Measurements from ENCODE around the gene ITGB7. TPM values are rescaled to one million over a fixed set of nuclear protein-coding genes. Genes with fewer than 3 reads are reported as not detected.

Gene ITGB7
- total RNA-seq, 2 experiments from 2014 or later: 500 to 503 TPM

DNA sequence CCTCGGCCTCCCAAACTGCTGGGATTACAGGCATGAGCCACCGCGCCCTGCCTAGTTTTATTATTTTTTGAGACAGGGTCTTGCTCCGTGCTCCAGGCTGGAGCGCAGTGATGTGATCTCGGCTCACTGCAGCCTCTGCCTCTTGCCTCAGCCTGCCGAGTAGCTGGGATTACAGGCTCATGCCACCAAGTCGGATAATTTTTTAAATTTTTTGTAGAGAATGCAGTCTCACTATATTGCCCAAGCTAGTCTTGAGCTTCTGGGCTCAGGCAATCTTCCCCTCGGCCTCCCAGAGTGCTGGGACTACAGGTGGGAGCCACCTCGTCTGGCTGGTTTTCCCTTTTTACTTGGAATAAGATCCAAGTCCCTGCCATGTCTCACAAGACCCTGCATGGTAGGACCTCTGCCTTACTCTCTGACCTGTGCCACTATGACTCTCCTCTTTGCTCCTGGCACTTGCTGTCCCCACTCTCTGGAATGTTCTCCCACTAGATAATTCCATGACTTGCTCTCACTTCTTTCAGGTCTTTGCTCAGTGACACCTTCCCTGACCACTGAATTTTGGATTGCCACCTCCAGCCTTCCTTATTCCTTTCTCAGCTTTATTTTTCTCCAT lies 32.7 kb upstream of the ITGB7 start:
- CTCF ChIA-PET: interaction anchor here (1.2 to 1.5 kb wide), 2 partner anchors 27 to 28 kb away, joined by 3 to 5 read pairs; no protein-coding TSS in a partner anchor

DNA sequence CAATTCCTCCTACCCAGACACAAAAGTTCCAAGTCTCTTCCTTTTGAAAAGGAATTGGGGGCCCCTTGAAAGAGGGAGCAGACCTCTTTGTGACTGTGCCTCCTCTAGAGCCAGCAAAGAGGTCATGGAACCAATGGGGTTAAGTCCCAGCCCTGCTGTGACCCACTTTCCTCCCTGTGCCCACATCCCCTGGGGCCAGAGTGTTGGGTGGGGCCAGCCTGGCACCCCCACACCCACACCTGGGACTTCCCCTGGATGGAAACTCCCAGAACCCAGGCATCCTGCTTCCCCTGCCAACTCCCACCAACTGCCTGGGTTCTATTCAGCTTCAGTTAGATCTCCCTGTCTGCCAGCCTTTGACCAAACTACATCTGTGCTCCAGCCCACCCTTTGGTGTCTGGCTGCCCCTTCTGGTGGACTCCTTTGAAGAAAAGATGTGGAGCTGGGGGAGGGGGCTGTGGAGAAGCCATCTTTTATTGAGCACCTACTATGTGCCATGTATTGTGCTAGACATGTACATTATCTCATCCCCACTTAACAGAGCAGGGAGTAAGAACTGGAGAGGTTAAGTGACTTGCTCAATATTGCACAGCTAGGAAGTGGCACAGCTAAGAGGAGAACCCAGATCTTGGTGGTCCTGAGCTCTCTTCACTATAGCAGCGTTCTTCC lies 29.5 kb upstream of the ITGB7 start:
- ATAC-seq (no peak), DNase-seq (peak; percentile 34)
- peaks cover 46% of the 10 kb centered on the region for H3K4me1 Mint-ChIP-seq (ENCODE audit: low read depth)
- peak overlapping the region; percentile 74 for H3K27ac Mint-ChIP-seq
- H3K36me3 Mint-ChIP-seq (ENCODE audit: low read depth): no peaks in the 10 kb centered on the region
- peaks cover 7% of the 10 kb centered on the region for H3K27me3 Mint-ChIP-seq (ENCODE audit: low read depth)
- ChIA-PET POLR2A (interaction anchor here (0.6 to 2.2 kb wide), 9 partner anchors 8 to 49 kb away, joined by 3 to 12 read pairs (median 4); partner anchors contain the start of gene ESPL1), CTCF (interaction anchor here (0.7 to 2.3 kb wide), 9 partner anchors 10 to 38 kb away, joined by 3 to 12 read pairs (median 5); partner anchors contain the start of gene ESPL1)
- H3K4me3 Mint-ChIP-seq: no peak overlapping the region
- H3K9me3 Mint-ChIP-seq (ENCODE audit: insufficient read depth): no peaks in the 10 kb centered on the region

More for the DNA sequence above, 32.7 kb upstream of the ITGB7 start:
- no peak overlapping the region for H3K4me3 Mint-ChIP-seq
- peaks cover 24% of the 10 kb centered on the region for H3K27me3 Mint-ChIP-seq (ENCODE audit: low read depth)
- H3K9me3 Mint-ChIP-seq (ENCODE audit: insufficient read depth): no peaks in the 10 kb centered on the region
- peaks cover 29% of the 10 kb centered on the region for H3K4me1 Mint-ChIP-seq (ENCODE audit: low read depth)
- DNase-seq (no peak), ATAC-seq (no peak)
- POLR2A ChIA-PET: no interaction called here
- H3K36me3 Mint-ChIP-seq (ENCODE audit: low read depth): no peaks in the 10 kb centered on the region
- no peak overlapping the region for H3K27ac Mint-ChIP-seq

DNA sequence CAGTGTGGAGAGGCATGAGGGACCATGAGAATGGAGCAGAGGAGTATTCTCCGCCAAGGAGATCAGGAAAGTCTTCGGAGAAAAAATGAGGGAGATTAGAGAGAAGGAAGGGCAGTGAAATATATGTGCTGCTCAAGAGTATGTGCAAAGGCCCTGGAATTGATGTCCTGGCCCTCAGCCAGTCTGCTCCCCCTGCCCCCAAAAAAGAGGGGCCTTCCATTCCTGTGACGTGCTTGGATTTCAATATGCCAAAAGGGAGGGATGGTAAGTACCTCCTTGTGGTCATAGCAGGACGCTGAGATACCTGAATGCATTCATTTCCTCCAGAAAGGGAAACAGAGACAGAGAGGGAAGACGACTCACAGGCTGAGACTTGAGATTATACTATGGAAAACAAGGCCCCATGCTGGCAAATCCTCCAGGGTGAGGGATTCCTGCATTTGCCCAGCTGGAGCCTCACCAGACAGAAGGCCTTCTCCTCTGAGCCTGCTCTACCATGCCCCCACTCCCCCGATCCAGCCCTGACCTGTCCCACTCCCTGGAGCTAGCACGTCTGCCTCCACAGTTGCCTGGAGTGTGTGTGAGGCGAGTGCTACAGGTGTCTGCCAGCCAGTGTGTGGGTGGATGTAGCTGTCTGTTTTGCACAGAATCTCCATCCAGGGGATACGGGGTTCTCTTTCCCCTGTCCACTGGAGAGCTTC lies 28.8 kb upstream of the ITGB7 start:
- Mint-ChIP-seq H3K36me3 (ENCODE audit: low read depth) (no peaks in the 10 kb centered on the region), H3K4me3 (no peak overlapping the region), H3K9me3 (ENCODE audit: insufficient read depth) (no peaks in the 10 kb centered on the region), H3K27me3 (ENCODE audit: low read depth) (peaks cover 4% of the 10 kb centered on the region), H3K27ac (peak overlapping the region; percentile 74), H3K4me1 (ENCODE audit: low read depth) (peaks cover 51% of the 10 kb centered on the region)
- POLR2A ChIA-PET: interaction anchor here (0.7 to 3.5 kb wide), 7 partner anchors 8 to 33 kb away, joined by 3 to 12 read pairs (median 4); partner anchors contain the start of gene ESPL1
- DNase-seq: peak; percentile 24
- CTCF ChIA-PET: interaction anchor here (0.8 to 2.3 kb wide), 8 partner anchors 14 to 37 kb away, joined by 3 to 12 read pairs (median 4); partner anchors contain the start of gene ESPL1
- ATAC-seq: no peak

DNA sequence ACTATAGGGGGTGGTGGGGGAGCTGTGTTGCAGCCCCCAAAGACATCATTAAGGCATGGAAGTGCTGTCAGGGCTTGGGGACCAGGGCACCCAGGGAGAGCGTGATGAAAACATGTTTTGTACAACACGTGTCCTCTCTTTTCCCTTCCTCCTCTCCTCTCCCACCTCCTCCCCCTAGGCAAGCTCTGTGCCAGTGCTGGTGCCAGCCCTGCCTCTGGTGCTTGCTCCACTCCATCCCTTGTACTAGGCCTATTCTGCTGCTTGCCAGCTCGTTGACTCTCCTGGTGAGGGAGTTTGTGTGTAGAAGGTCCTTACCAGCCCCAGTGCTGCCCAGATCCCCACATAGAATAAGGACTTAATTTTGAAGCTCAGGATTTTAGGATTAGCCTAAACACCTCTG lies 28.1 kb upstream of the ITGB7 start:
- H3K9me3 Mint-ChIP-seq (ENCODE audit: insufficient read depth): no peaks in the 10 kb centered on the region
- CTCF ChIA-PET: interaction anchor here (1.0 to 2.2 kb wide), 2 partner anchors 16 to 21 kb away, joined by 3 to 9 read pairs; no protein-coding TSS in a partner anchor

DNA sequence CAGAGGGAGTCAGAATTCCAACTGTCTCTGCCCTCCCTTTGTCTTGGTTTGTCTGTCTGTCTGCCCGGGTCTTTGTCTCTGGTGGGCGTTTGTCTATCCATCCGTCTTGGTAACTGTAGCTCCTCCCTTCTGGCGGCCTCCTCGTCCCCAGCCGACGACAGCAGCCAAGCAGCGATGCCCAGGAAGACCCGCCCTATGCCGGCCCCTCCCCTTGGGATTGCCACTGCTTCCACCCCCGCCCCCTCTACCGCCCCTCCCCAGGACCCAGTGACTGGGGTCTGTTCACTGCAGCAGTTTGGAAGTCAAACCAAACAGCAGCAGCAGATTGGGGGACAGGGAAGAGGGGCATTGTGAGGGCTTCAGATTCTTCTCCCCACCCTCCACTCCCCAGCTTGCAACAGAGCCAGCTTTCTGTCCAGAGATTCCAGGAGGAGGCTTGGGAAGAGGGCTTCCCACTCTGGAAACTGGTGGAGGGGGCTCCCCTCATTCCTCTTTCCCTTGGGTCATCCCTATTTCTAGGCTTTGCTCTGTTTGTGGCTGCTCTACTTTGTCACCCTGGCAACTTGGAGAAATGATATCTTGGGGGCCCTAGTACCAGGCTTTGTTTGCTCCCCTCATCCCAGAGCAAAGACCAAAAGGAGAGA lies 27.3 kb upstream of the ITGB7 start:
- ChIA-PET CTCF (interaction anchor here (1.5 to 2.5 kb wide), 3 partner anchors 15 to 241 kb away, joined by 3 to 17 read pairs (median 10); no protein-coding TSS in a partner anchor), POLR2A (interaction anchor here (0.7 to 3.5 kb wide), 6 partner anchors 8 to 22 kb away, joined by 3 to 11 read pairs (median 4); no protein-coding TSS in a partner anchor)
- Mint-ChIP-seq H3K36me3 (ENCODE audit: low read depth) (no peaks in the 10 kb centered on the region), H3K27ac (no peak overlapping the region), H3K4me3 (no peak overlapping the region), H3K9me3 (ENCODE audit: insufficient read depth) (no peaks in the 10 kb centered on the region), H3K4me1 (ENCODE audit: low read depth) (peaks cover 58% of the 10 kb centered on the region), H3K27me3 (ENCODE audit: low read depth) (no peaks in the 10 kb centered on the region)
- no peak for DNase-seq
- no peak for ATAC-seq

More for the DNA sequence above, 28.1 kb upstream of the ITGB7 start:
- Mint-ChIP-seq H3K27ac (peak overlapping the region; percentile 72), H3K36me3 (ENCODE audit: low read depth) (no peaks in the 10 kb centered on the region), H3K4me1 (ENCODE audit: low read depth) (peaks cover 53% of the 10 kb centered on the region), H3K4me3 (no peak overlapping the region), H3K27me3 (ENCODE audit: low read depth) (peaks cover 4% of the 10 kb centered on the region)
- no peak for ATAC-seq
- POLR2A ChIA-PET: interaction anchor here (0.8 to 3.5 kb wide), 5 partner anchors 12 to 32 kb away, joined by 3 to 11 read pairs (median 4); a partner anchor contains a TSS
- DNase-seq: no peak

DNA sequence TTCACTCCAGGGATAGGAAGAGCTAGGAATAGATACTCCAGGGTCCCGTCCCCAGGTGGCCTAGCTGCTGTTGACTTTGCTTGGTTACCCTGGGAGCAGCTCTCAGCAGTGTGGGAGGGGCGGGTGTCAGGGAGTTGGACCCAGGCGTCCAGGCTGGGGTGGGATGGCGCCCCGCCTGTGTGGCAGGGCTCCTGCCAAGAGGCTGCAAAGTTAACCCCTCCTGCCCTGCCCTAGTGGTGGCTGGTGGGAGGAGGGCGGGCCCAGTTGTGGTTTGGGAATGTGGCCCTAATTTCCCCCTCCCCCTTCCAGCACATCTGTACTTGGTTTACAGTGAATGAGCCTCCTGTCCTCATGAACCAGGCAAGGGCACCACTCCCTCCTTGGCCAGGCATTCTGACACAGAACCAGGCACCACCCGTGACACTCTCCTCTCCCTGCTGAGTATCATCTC lies 26.6 kb upstream of the ITGB7 start:
- Mint-ChIP-seq H3K36me3 (ENCODE audit: low read depth) (no peaks in the 10 kb centered on the region), H3K4me3 (no peak overlapping the region), H3K27me3 (ENCODE audit: low read depth) (no peaks in the 10 kb centered on the region), H3K9me3 (ENCODE audit: insufficient read depth) (no peaks in the 10 kb centered on the region), H3K4me1 (ENCODE audit: low read depth) (peaks cover 62% of the 10 kb centered on the region), H3K27ac (no peak overlapping the region)
- no peak for DNase-seq
- ChIA-PET CTCF (interaction anchor here (1.0 to 2.5 kb wide), 4 partner anchors 14 to 242 kb away, joined by 3 to 17 read pairs (median 7); no protein-coding TSS in a partner anchor), POLR2A (interaction anchor here (0.7 to 3.5 kb wide), 5 partner anchors 8 to 33 kb away, joined by 3 to 11 read pairs (median 4); no protein-coding TSS in a partner anchor)
- ATAC-seq: no peak

DNA sequence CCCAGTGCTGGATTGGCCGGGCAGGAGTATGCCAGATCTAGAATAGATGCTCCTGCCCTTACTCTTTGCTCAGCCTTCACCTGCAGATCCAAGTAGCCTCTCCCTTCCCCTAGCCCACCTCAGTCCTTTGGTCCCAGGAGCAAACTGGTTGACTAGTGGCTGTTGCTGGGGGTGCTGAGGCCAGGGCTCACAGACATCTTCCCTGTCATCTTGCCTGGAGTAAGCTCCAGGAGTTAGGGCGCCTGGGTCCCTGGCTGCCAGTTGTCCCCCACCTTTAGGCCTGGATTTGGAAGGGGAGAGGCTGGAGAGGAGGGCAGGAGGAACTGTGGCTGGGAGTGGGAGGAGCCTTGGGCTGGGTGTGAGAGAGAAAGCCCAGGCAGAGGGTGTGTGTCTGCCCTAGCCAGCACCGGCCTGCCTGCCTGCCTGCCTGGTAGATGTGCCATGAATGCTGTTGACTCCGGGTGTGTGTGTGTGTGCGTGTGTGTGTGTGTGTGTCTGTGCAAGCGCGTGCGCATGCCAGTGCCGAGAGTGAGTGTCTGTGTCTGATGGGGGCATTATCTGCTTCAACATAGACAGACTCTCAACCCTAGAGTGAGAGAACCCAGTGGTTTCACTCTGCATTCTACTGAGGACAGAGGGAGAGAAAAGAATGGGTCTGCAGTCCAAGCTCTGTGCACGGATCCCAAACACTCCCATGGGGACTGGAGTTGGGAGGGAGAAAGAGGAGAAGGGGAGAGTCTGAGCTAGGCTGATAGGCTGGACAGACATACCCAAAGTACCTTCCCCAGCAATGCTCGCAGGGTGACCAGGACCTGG lies 25.8 kb upstream of the ITGB7 start:
- DNase-seq (peak; percentile 57), ATAC-seq (peak; percentile 61)
- no peaks in the 10 kb centered on the region for H3K27me3 Mint-ChIP-seq (ENCODE audit: low read depth)
- ChIA-PET CTCF (interaction anchor here (1.0 to 2.5 kb wide), 4 partner anchors 13 to 243 kb away, joined by 3 to 17 read pairs (median 7); no protein-coding TSS in a partner anchor), POLR2A (interaction anchor here (1.0 to 3.5 kb wide), 4 partner anchors 9 to 33 kb away, joined by 3 to 11 read pairs (median 4); no protein-coding TSS in a partner anchor)
- H3K9me3 Mint-ChIP-seq (ENCODE audit: insufficient read depth): no peaks in the 10 kb centered on the region
- peak overlapping the region; percentile 83 for H3K4me3 Mint-ChIP-seq
- no peaks in the 10 kb centered on the region for H3K36me3 Mint-ChIP-seq (ENCODE audit: low read depth)
- H3K4me1 Mint-ChIP-seq (ENCODE audit: low read depth): peaks cover 67% of the 10 kb centered on the region
- peak overlapping the region; percentile 76 for H3K27ac Mint-ChIP-seq

DNA sequence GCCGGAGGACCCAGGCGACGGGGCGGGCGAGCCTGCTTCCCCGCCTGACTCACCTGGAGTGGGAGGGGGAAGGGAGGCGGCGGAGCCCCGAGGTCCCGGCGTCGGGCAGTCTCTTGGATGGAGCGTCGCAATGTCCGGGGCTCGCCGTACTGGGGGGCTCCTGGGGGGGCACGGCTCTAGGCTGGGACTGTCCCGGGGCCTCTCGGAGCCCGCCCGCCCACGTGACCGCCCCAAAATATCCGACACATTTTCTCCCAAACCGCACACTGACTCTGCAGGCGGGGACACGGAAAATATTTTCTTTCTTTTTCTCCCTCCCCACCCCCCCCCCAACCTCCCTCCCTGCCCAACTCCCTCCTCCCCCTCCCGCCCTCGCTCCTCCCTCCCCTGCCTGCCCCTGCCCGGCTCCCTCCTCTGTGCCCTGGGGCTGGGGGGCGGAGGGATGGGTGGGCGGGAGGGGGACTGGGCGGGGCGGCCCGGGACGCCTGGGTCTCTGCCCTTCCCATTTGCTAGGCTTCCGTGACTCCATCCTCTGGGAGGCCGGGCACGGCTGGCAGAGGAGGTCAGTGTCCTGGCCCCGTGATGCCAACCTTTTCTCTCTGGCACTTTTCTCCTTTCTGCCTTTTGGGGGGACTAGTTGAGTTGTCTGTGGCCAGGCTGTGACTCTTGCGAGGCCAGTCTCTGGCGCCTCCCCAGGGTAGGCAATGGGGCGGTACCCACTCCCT lies 25.0 kb upstream of the ITGB7 start, which contains the start of gene RARG:
RARG (minus strand) TSS at position 289 of the 725 bp plus-strand sequence. CDS start 4,664 bp downstream, outside the sequence.
- peaks cover 66% of the 10 kb centered on the region for H3K4me1 Mint-ChIP-seq (ENCODE audit: low read depth)
- H3K27me3 Mint-ChIP-seq (ENCODE audit: low read depth): no peaks in the 10 kb centered on the region
- ATAC-seq (peak; percentile 76), DNase-seq (peak; percentile 74)
- ChIA-PET CTCF (interaction anchor here (1.1 to 3.2 kb wide), 4 partner anchors 10 to 19 kb away, joined by 4 to 17 read pairs (median 10); a partner anchor contains a TSS), POLR2A (no interaction called here)
- peak within 1 kb of the TSS; percentile 76 for H3K27ac Mint-ChIP-seq
- no peaks in the 10 kb centered on the region for H3K9me3 Mint-ChIP-seq (ENCODE audit: insufficient read depth)
- H3K4me3 Mint-ChIP-seq: peak within 1 kb of the TSS; percentile 83
- H3K36me3 Mint-ChIP-seq (ENCODE audit: low read depth): peaks cover 1% of the 10 kb centered on the region

DNA sequence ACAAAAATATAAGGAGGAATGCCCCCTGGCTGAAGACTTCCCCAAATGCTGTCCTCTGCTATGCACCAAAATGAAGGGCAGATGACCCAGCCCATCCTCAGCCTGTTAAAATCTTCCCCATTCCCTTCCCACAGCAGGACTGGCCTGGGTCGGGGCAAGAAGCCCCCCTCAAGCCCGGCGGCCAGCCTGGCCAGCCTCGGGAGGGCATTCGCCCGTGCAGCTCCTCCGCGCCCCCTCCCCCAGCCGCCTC lies 24.5 kb upstream of the ITGB7 start:
- Mint-ChIP-seq H3K4me3 (peak overlapping the region; percentile 50), H3K36me3 (ENCODE audit: low read depth) (peaks cover 4% of the 10 kb centered on the region), H3K27ac (no peak overlapping the region), H3K27me3 (ENCODE audit: low read depth) (no peaks in the 10 kb centered on the region), H3K9me3 (ENCODE audit: insufficient read depth) (no peaks in the 10 kb centered on the region), H3K4me1 (ENCODE audit: low read depth) (peaks cover 65% of the 10 kb centered on the region)
- ATAC-seq: no peak
- POLR2A ChIA-PET: no interaction called here
- no peak for DNase-seq
- CTCF ChIA-PET: interaction anchor here (1.1 to 3.2 kb wide), 3 partner anchors 11 to 18 kb away, joined by 4 to 12 read pairs (median 8); a partner anchor contains a TSS
